ENCODE data around the gene SETD9.

- TF ChIP-seq MAX (IDR thresholded peaks at IDR 0.05) (no peak), CTCF (IDR thresholded peaks at IDR 0.05; ENCODE audit: low read depth, low read length, missing input control) (no peak), ZBTB33 (IDR thresholded peaks at IDR 0.05) (no peak), REST (IDR thresholded peaks at IDR 0.05) (no peak), RAD21 (IDR thresholded peaks at IDR 0.05) (no peak), SP1 (IDR thresholded peaks at IDR 0.05) (no peak), ATF3 (IDR thresholded peaks at IDR 0.05) (no peak), YY1 (IDR thresholded peaks at IDR 0.05) (no peak), FOXA1 (IDR thresholded peaks at IDR 0.05) (no peak)
These were observed 54.8 kb downstream of the SETD9 start for GRCh38 chr5:56964173-56964572.

All from liver (tissue), 3 donors.